Neural cell (in vitro differentiated cells): Measurements from ENCODE around the gene ATP1A1. TPM values are rescaled to one million over a fixed set of nuclear protein-coding genes. Genes with fewer than 3 reads are reported as not detected.

Experiments
- H2AFZ ChIP-seq: fragments of 200-600, 300-800 bp; sonication (generic), shearing (Covaris generic); 2 replicates; pipeline ENCODE4 v1.6.0; 2014; ENCODE audit warnings: low read depth, mild to moderate bottlenecking, antibody characterized with exemption, low read length, moderate library complexity
- H3F3A ChIP-seq: fragments of 200-600 bp; shearing (Covaris generic); 2 replicates; pipeline ENCODE4 v1.6.1; 2016; ENCODE audit warnings: mild to moderate bottlenecking, moderate library complexity, mixed read lengths, antibody characterized with exemption, low read length; ENCODE audit not compliant: insufficient read depth, poor library complexity, severe bottlenecking
- H3K27ac ChIP-seq: fragments of 200-600, 300-800 bp; sonication (generic), shearing (Covaris generic); 2 replicates; pipeline ENCODE4 v1.5.1; 2014; ENCODE audit warnings: mild to moderate bottlenecking, low read length, moderate library complexity
- H3K27me3 ChIP-seq: fragments of 300-800, 200-600 bp; sonication (generic), shearing (Covaris generic); 2 replicates; pipeline ENCODE4 v1.6.0; 2014; ENCODE audit warnings: mild to moderate bottlenecking, low read depth, low read length, moderate library complexity; ENCODE audit not compliant: insufficient read depth
- H3K36me3 ChIP-seq: fragments of 300-800, 200-600 bp; sonication (generic), shearing (Covaris generic); 2 replicates; pipeline ENCODE4 v1.5.1; 2014; ENCODE audit warnings: mild to moderate bottlenecking, antibody characterized with exemption, low read length, moderate library complexity; ENCODE audit not compliant: insufficient read depth
- H3K4me2 ChIP-seq: fragments of 300-800, 200-600 bp; sonication (generic), shearing (Covaris generic); 2 replicates; pipeline ENCODE4 v1.6.0; 2014; ENCODE audit warnings: mild to moderate bottlenecking, low read length
- H3K4me3 ChIP-seq: fragments of 300-800, 200-600 bp; sonication (generic), shearing (Covaris generic); 2 replicates; pipeline ENCODE4 v1.5.1; 2014; ENCODE audit warnings: mild to moderate bottlenecking, low read length, moderate library complexity
- H3K79me2 ChIP-seq: fragments of 200-600 bp; shearing (Covaris generic); replicated peaks from 2 replicates; pipeline ENCODE4 v1.6.0; 2014; ENCODE audit warnings: mild to moderate bottlenecking, low read length, moderate library complexity; ENCODE audit not compliant: insufficient read depth
- H3K9ac ChIP-seq: fragments of 300-800, 200-600 bp; sonication (generic), shearing (Covaris generic); 2 replicates; pipeline ENCODE4 v1.6.1; 2016; ENCODE audit warnings: mild to moderate bottlenecking, low read length, mixed read lengths
- H3K9me2 ChIP-seq: fragments of 200-600 bp; shearing (Covaris generic); 2 replicates; pipeline ENCODE4 v1.6.1; 2016; ENCODE audit warnings: mild to moderate bottlenecking, low read length, mixed read lengths; ENCODE audit not compliant: insufficient read depth
- H3K9me3 ChIP-seq: fragments of 200-600, 300-800 bp; sonication (generic), shearing (Covaris generic); 2 replicates; pipeline ENCODE4 v1.6.1; 2016; ENCODE audit warnings: mild to moderate bottlenecking, mixed run types, low read length, moderate library complexity, mixed read lengths
- H4K20me1 ChIP-seq: fragments of 200-600 bp; shearing (Covaris generic); 2 replicates; pipeline ENCODE4 v1.6.1; 2016; ENCODE audit warnings: mild to moderate bottlenecking, mixed run types; ENCODE audit not compliant: insufficient read depth
- EP300 ChIP-seq: fragments of 450-650 bp; conservative IDR thresholded peaks from 2 replicates; pipeline ENCODE4 v1.6.1; 2014; ENCODE audit warnings: antibody characterized with exemption, mild to moderate bottlenecking, moderate library complexity; ENCODE audit not compliant: poor library complexity, severe bottlenecking
- EZH2 ChIP-seq: fragments of 200-600, 300-800 bp; shearing (Covaris generic), sonication (generic); IDR thresholded peaks from 2 replicates; pipeline ENCODE4 v1.6.1; 2014; ENCODE audit warnings: antibody characterized with exemption, low read length, borderline replicate concordance, mild to moderate bottlenecking; ENCODE audit not compliant: insufficient read depth, poor library complexity, severe bottlenecking
- MXI1 ChIP-seq: fragments of 450-650 bp; conservative IDR thresholded peaks from 2 replicates; pipeline ENCODE4 v1.6.1; 2014; ENCODE audit warnings: antibody characterized with exemption, mild to moderate bottlenecking; ENCODE audit not compliant: poor library complexity, severe bottlenecking
- POLR2AphosphoS5 ChIP-seq: IDR thresholded peaks from 2 replicates; pipeline ENCODE4 v1.6.1; 2012
- RAD21 ChIP-seq: fragments of 450-650 bp; conservative IDR thresholded peaks from 2 replicates; pipeline ENCODE4 v1.6.1; 2014; ENCODE audit warnings: antibody characterized with exemption, mild to moderate bottlenecking, moderate library complexity
- REST ChIP-seq: IDR thresholded peaks from 2 replicates; pipeline ENCODE4 v1.6.1; 2012; ENCODE audit warnings: borderline replicate concordance
- SMC3 ChIP-seq: fragments of 450-650 bp; conservative IDR thresholded peaks from 2 replicates; pipeline ENCODE4 v1.6.1; 2014; ENCODE audit warnings: antibody characterized with exemption, mild to moderate bottlenecking, moderate library complexity; ENCODE audit not compliant: poor library complexity
- TAF1 ChIP-seq: IDR thresholded peaks from 2 replicates; pipeline ENCODE4 v1.6.1; 2012; ENCODE audit warnings: low read depth
- polyA plus RNA-seq: library from polyadenylated mRNA; depleted of rRNA; stranded (reverse); fragments of >200 nt; gene quantifications from 2 replicates; pipeline ENCODE4 v1.2.3, GENCODE V29; 2014
- TF ChIP-seq, protein P1 (sequence below): fragments of 450-650 bp; IDR thresholded peaks from 2 replicates; pipeline ENCODE4 v1.5.1; 2014; ENCODE audit warnings: antibody characterized with exemption, mild to moderate bottlenecking, moderate library complexity; ENCODE audit not compliant: poor library complexity, severe bottlenecking

Gene ATP1A1
- polyA plus RNA-seq, 1 donor from 2014 or later = 44.2 TPM

DNA sequence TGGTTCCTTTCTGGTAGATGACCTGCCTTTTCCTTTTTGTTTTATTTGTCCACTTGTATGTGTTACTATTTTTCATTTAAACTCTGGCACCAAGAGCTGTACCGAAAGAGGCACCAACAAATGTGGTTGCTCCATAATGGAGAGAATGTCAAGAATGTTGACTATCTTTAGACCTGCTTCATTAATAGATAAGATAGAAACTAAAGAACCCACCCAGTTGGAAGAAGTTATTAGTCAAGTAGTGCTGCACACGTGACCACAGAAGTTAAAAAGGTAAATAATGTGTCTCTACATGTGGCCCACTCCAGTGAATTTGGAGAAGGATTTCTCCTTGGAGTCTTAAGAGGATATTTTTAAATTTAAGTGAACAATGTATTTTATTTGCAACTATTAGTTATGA is 9.3 kb downstream of the ATP1A1 start:
- Histone ChIP-seq H3K4me3 (no peak overlapping the region), H3K27ac (no peak overlapping the region), H3F3A (no peaks in the 10 kb centered on the region), H3K9ac (no peak overlapping the region), H4K20me1 (no peaks in the 10 kb centered on the region), H3K36me3 (peaks cover 5% of the 10 kb centered on the region), H2AFZ (no peak overlapping the region), H3K9me3 (no peaks in the 10 kb centered on the region), H3K9me2 (no peaks in the 10 kb centered on the region), H3K4me2 (no peak overlapping the region), H3K79me2 (peaks cover 55% of the 10 kb centered on the region), H3K27me3 (no peaks in the 10 kb centered on the region)
- TF ChIP-seq, protein P1, sequence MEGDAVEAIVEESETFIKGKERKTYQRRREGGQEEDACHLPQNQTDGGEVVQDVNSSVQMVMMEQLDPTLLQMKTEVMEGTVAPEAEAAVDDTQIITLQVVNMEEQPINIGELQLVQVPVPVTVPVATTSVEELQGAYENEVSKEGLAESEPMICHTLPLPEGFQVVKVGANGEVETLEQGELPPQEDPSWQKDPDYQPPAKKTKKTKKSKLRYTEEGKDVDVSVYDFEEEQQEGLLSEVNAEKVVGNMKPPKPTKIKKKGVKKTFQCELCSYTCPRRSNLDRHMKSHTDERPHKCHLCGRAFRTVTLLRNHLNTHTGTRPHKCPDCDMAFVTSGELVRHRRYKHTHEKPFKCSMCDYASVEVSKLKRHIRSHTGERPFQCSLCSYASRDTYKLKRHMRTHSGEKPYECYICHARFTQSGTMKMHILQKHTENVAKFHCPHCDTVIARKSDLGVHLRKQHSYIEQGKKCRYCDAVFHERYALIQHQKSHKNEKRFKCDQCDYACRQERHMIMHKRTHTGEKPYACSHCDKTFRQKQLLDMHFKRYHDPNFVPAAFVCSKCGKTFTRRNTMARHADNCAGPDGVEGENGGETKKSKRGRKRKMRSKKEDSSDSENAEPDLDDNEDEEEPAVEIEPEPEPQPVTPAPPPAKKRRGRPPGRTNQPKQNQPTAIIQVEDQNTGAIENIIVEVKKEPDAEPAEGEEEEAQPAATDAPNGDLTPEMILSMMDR = no peak
- TF ChIP-seq MXI1 (no peak), RAD21 (no peak), TAF1 (no peak), EZH2 (no peak), POLR2AphosphoS5 (no peak), SMC3 (no peak), REST (no peak), EP300 (no peak)

GRCh38 chr1:116382857-116383483 is 9.9 kb downstream of the ATP1A1 start:
- no peak for TF ChIP-seq TAF1
- no peaks in the 10 kb centered on the region for H4K20me1 ChIP-seq
- no peaks in the 10 kb centered on the region for H3K9me3 ChIP-seq
- peaks cover 12% of the 10 kb centered on the region for H3K36me3 ChIP-seq
- no peaks in the 10 kb centered on the region for H3F3A ChIP-seq
- no peak overlapping the region for H3K4me3 ChIP-seq
- H3K9me2 ChIP-seq = no peaks in the 10 kb centered on the region
- H3K27me3 ChIP-seq = no peaks in the 10 kb centered on the region
- H3K27ac ChIP-seq = no peak overlapping the region
- no peak overlapping the region for H3K4me2 ChIP-seq
- H3K9ac ChIP-seq = no peak overlapping the region
- peaks cover 48% of the 10 kb centered on the region for H3K79me2 ChIP-seq
- no peak overlapping the region for H2AFZ ChIP-seq

DNA sequence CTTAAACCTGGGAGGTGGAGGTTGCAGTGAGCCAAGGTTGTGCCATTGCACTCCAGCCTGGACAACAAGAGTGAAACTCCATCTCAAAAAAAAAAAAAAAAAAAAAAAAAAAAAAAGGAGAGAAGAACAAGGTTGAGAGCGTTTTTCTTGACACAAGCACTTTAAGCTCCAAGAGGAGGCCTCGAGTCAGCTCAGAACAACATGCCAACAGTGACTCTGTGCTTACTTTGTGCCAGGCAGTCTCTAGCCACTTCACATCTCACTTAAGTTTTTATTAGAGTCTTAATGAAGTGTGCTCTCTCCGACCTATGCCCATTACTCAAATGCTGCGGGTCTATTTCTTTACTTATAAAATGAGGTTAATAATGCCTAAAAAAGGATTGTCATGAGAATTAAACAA is 13.0 kb downstream of the ATP1A1 start:
- no peaks in the 10 kb centered on the region for H4K20me1 ChIP-seq
- no peak for TF ChIP-seq EZH2
- no peak for TF ChIP-seq SMC3
- TF ChIP-seq EP300 = no peak
- TF ChIP-seq TAF1 = no peak
- no peak for TF ChIP-seq RAD21
- no peak for TF ChIP-seq MXI1
- TF ChIP-seq, protein P1 = no peak
- no peak for TF ChIP-seq REST
- no peak for TF ChIP-seq POLR2AphosphoS5

More for the DNA sequence above, 13.0 kb downstream of the ATP1A1 start:
- Histone ChIP-seq H2AFZ (no peak overlapping the region), H3K9me3 (no peaks in the 10 kb centered on the region), H3K9me2 (no peaks in the 10 kb centered on the region), H3K79me2 (peaks cover 19% of the 10 kb centered on the region), H3F3A (no peaks in the 10 kb centered on the region), H3K9ac (no peak overlapping the region), H3K36me3 (peaks cover 17% of the 10 kb centered on the region), H3K27ac (no peak overlapping the region), H3K4me3 (no peak overlapping the region), H3K27me3 (no peaks in the 10 kb centered on the region), H3K4me2 (no peak overlapping the region)
